Measurements from ENCODE around the gene BICRA. TPM values are rescaled to one million over a fixed set of nuclear protein-coding genes. Genes with fewer than 3 reads are reported as not detected.

The BICRA gene
- total and polyA plus RNA-seq, 9 of the 15 experiments (the other 6 are each of a cell fraction or from before 2014, with no cell fraction given), result 0.01 to 8.8 (median 1.2) TPM

- Histone ChIP-seq H3K36me3 (ENCODE audit: control insufficient read depth, insufficient read depth, low read length) (no peaks in the 10 kb centered on the region), H3K27ac (ENCODE audit: extremely low read depth, low read depth, low read length) (no peak overlapping the region), H3K79me2 (ENCODE audit: control insufficient read depth, insufficient read depth, low read length) (no peaks in the 10 kb centered on the region), H4K20me1 (replicated peaks; ENCODE audit: control insufficient read depth, insufficient read depth, low read length) (no peaks in the 10 kb centered on the region; the same call in 1 of the 2 replicates), H3K4me1 (replicated peaks in 1 of 2; ENCODE audit: control insufficient read depth in 2 of 2, insufficient read depth in 2 of 2, low read length in 2 of 2) (no peaks in the 10 kb centered on the region), H3K4me2 (ENCODE audit: insufficient read depth, low read length) (no peak overlapping the region), H3K4me3 (no peak overlapping the region), H3K9me3 (replicated peaks; ENCODE audit: control insufficient read depth, insufficient read depth, low read depth, low read length) (no peaks in the 10 kb centered on the region), H3K9me1 (ENCODE audit: control insufficient read depth, insufficient read depth, low read length) (no peaks in the 10 kb centered on the region), H3K27me3 (ENCODE audit: control insufficient read depth in 2 of 2, insufficient read depth in 2 of 2, low read length in 2 of 2) (peaks cover 4 to 14% of the 10 kb centered on the region in 2 experiments; a peak in 4 of 5 replicates), H2AFZ (ENCODE audit: low read depth, low read length) (no peak overlapping the region), H3K9ac (ENCODE audit: insufficient read depth in 1 of 2, low read depth in 2 of 2, low read length in 2 of 2) (no peak overlapping the region)
- TF ChIP-seq MYNN (IDR thresholded peaks at IDR 0.05) (no peak), MYNN (CRISPR knock-in tag; IDR thresholded peaks at IDR 0.05) (no peak), BRCA1 (IDR thresholded peaks at IDR 0.05) (no peak), BRCA1 (CRISPR knock-in tag; IDR thresholded peaks at IDR 0.05) (no peak), FOXA1 (IDR thresholded peaks at IDR 0.05; ENCODE audit: borderline replicate concordance) (0 out of 2 replicates have a peak, but pooled peaks have one; percentile 29), TAF7 (tag; IDR thresholded peaks at IDR 0.05) (no peak), ZNF561 (CRISPR knock-in tag; conservative IDR thresholded peaks at IDR 0.05) (no peak), ZNF778 (CRISPR knock-in tag; IDR thresholded peaks at IDR 0.05) (no peak), FOXA3 (CRISPR knock-in tag; conservative IDR thresholded peaks at IDR 0.05 in 1 of 2, IDR thresholded peaks at IDR 0.05 in 1 of 2) (peak in 1 of 2 experiments; percentile 81; a peak in 2 of 4 replicates), ZNF24 (IDR thresholded peaks at IDR 0.05) (no peak), CHD4 (IDR thresholded peaks at IDR 0.05; ENCODE audit: insufficient read depth, insufficient replicate concordance, low read depth, low read length, poor library complexity, severe bottlenecking) (no peak), FOXK2 (conservative IDR thresholded peaks at IDR 0.05 in 1 of 2, IDR thresholded peaks at IDR 0.05 in 1 of 2; ENCODE audit: low read depth in 2 of 2) (no peak), MEF2D (tag; conservative IDR thresholded peaks at IDR 0.05; ENCODE audit: low read depth) (peak; percentile 68), STAG1 (CRISPR knock-in tag; IDR thresholded peaks at IDR 0.05; ENCODE audit: borderline replicate concordance) (no peak), MLLT1 (IDR thresholded peaks at IDR 0.05) (peak in 1 of 2 experiments; percentile 46; a peak in 1 of 4 replicates), BRD4 (IDR thresholded peaks at IDR 0.05) (no peak), HES1 (IDR thresholded peaks at IDR 0.05; ENCODE audit: low read depth) (0 out of 2 replicates have a peak, but pooled peaks have one; percentile 37)
- CTCF ChIA-PET (ENCODE audit: low intra/inter-chr PET ratio), result no interaction called here
- FAIRE-seq (no peak), DNase-seq (ENCODE audit: extremely low read depth in 1 of 4, low spot score in 3 of 4) (no peak), ATAC-seq (no peak)
- 35% methylated on average over 7 of the region's 7 CpGs for WGBS (ENCODE audit: insufficient coverage, low coverage, missing lambda C conversion rate)
- POLR2A ChIA-PET, result interaction anchor here (0.6 to 0.9 kb wide), 2 partner anchors 19 to 35 kb away, joined by 3 read pairs; no protein-coding TSS in a partner anchor
- intact Hi-C loops (cut with micrococcal nuclease), result no loop called here
- in situ Hi-C loops (cut with MboI), result no loop called here
- no TSS peak for BruUV-seq (replicated peaks)
These were observed 47.4 kb upstream of the BICRA start for GRCh38 chr19:47561440-47562057.

Data from K562 (cell line).